Erythroblast (primary cell): ENCODE results near the gene FOXA1.

Experiments
- GATA1 ChIP-seq: IDR thresholded peaks from 2 replicates; pipeline ENCODE4 v1.6.1; 2011; ENCODE audit warnings: low read depth, mild to moderate bottlenecking, control low read depth, low read length, moderate library complexity
- POLR2A ChIP-seq: IDR thresholded peaks from 2 replicates; pipeline ENCODE4 v1.6.1; 2011; ENCODE audit warnings: mild to moderate bottlenecking, low read length

GRCh38 chr14:37617864-37618365 is 22.9 kb upstream of the FOXA1 start:
- TF ChIP-seq POLR2A = no peak
- no peak for TF ChIP-seq GATA1
